ENCODE results near the gene ZBTB11. TPM values are rescaled to one million over a fixed set of nuclear protein-coding genes. Genes with fewer than 3 reads are reported as not detected.
"Not testable (repeated sequence)": the region's sequence is repeated elsewhere in the genome, so short reads cannot be mapped to it uniquely, and the experiment has no call there.

ZBTB11 gene
- total RNA-seq, 1 donor from 2014 or later = 30.2 TPM

DNA sequence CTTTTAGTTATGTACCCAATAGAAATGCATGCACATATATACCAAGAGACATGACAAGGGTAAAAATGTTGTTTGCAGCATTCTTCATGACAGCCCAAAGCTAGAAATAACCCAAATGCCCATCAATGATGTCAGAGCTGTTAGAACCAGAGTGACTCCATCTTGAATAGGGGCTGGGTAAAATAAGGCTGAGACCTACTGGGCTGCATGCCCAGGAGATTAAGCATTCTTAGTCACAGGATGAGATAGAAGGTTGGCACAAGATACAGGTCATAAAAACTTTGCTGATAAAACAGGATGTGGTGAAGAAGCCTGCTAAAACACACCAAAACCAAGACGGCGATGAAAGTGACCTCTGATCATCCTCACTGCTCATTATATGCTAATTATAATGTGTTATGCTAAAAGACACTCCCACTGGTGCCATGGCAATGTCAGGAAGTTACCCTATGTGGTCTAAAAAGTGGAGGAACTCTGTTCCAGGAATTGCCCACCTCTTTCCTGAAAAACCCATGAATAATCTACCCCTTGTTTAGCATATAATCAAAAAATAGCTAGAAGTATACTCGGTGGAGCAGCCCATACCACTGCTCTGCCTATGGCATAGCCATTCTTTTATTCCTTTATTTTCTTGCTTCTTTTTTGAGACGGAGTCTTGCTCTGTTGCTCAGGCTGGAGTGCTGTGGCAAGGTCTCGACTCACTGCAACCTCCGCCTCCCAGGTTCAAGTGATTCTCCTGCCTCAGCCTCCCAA, 32.9 kb downstream of the ZBTB11 start:
- Histone ChIP-seq H3K79me2 (ENCODE audit: low read depth) (no peaks in the 10 kb centered on the region), H3K9me3 (ENCODE audit: low read depth) (no peaks in the 10 kb centered on the region), H3F3A (ENCODE audit: low read depth) (no peaks in the 10 kb centered on the region), H3K4me2 (no peak overlapping the region), H3K27me3 (no peaks in the 10 kb centered on the region), H3K9ac (no peak overlapping the region), H3K4me1 (no peaks in the 10 kb centered on the region), H2AFZ (replicated peaks) (no peak overlapping the region), H4K20me1 (ENCODE audit: low read depth) (no peaks in the 10 kb centered on the region), H3K27ac (no peak overlapping the region), H3K4me3 (no peak overlapping the region), H3K36me3 (no peaks in the 10 kb centered on the region)
- Mint-ChIP-seq H3K4me1 (no peaks in the 10 kb centered on the region), H3K27me3 (ENCODE audit: insufficient read depth, low read depth) (peaks cover 4% of the 10 kb centered on the region), H3K9me3 (no peaks in the 10 kb centered on the region), H3K4me3 (no peak overlapping the region), H3K27ac (no peak overlapping the region), H3K36me3 (peaks cover 6% of the 10 kb centered on the region)
- TF ChIP-seq, protein P1, sequence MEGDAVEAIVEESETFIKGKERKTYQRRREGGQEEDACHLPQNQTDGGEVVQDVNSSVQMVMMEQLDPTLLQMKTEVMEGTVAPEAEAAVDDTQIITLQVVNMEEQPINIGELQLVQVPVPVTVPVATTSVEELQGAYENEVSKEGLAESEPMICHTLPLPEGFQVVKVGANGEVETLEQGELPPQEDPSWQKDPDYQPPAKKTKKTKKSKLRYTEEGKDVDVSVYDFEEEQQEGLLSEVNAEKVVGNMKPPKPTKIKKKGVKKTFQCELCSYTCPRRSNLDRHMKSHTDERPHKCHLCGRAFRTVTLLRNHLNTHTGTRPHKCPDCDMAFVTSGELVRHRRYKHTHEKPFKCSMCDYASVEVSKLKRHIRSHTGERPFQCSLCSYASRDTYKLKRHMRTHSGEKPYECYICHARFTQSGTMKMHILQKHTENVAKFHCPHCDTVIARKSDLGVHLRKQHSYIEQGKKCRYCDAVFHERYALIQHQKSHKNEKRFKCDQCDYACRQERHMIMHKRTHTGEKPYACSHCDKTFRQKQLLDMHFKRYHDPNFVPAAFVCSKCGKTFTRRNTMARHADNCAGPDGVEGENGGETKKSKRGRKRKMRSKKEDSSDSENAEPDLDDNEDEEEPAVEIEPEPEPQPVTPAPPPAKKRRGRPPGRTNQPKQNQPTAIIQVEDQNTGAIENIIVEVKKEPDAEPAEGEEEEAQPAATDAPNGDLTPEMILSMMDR (IDR thresholded peaks at IDR 0.05) = no peak
- no peak for TF ChIP-seq EZH2phosphoT487 (IDR thresholded peaks at IDR 0.05)
- no peak for TF ChIP-seq EZH2 (IDR thresholded peaks at IDR 0.05)
- no peak for DNase-seq (ENCODE audit: low spot score)

DNA sequence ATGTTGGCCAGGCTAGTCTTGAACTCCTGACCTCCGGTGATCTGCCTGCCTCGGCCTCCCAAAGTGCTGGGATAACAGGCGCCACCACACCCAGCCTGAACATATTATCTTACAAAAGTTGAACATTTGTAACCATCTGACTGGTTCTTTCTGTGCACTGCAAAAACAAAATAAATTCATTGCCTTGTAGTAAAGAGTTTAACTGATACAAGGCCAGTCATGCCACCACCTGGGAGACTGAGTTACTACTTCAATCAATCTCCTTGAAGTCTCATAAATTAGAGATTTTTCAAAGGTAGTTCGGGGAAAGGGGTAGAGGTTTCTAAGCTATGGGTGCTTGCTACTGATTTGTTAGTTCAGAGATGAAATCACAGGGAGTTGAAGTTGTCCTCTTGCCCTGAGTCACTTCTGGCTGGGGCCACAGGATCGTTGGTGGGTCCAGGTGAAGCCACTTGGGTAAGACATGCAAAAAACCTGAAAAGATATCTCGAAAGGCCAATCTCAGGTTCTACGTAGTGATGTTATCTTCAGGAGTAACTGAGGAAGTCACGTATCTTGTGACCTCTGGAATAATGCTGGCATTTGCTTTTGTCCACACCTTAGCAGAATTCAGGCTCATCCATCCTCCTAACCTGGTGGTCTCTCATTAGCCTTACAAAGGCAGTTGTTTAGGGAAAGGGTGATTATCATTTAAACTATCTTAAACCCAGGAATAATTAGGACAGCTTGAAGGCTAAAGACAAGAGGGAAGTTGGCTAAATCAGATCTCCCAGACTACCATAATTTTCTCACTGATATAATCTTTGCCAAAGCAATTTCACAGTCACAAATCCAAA, 33.7 kb downstream of the ZBTB11 start:
- Mint-ChIP-seq H3K27me3 (ENCODE audit: insufficient read depth, low read depth) (peaks cover 4% of the 10 kb centered on the region), H3K4me3 (no peak overlapping the region), H3K27ac (no peak overlapping the region), H3K4me1 (peaks cover 3% of the 10 kb centered on the region), H3K9me3 (no peaks in the 10 kb centered on the region), H3K36me3 (peaks cover 2% of the 10 kb centered on the region)
- Histone ChIP-seq H3K36me3 (no peaks in the 10 kb centered on the region), H3K4me1 (peaks cover 3% of the 10 kb centered on the region), H3K4me2 (no peak overlapping the region), H2AFZ (replicated peaks) (no peak overlapping the region), H3K79me2 (ENCODE audit: low read depth) (no peaks in the 10 kb centered on the region), H3K27ac (no peak overlapping the region), H3K4me3 (no peak overlapping the region), H3K9me3 (ENCODE audit: low read depth) (no peaks in the 10 kb centered on the region), H3K27me3 (no peaks in the 10 kb centered on the region), H4K20me1 (ENCODE audit: low read depth) (no peaks in the 10 kb centered on the region), H3K9ac (no peak overlapping the region), H3F3A (ENCODE audit: low read depth) (no peaks in the 10 kb centered on the region)
- no peak for DNase-seq (ENCODE audit: low spot score)
- TF ChIP-seq EZH2phosphoT487 (IDR thresholded peaks at IDR 0.05) = no peak
- TF ChIP-seq, protein P1 (IDR thresholded peaks at IDR 0.05) = no peak
- no peak for TF ChIP-seq EZH2 (IDR thresholded peaks at IDR 0.05)

DNA sequence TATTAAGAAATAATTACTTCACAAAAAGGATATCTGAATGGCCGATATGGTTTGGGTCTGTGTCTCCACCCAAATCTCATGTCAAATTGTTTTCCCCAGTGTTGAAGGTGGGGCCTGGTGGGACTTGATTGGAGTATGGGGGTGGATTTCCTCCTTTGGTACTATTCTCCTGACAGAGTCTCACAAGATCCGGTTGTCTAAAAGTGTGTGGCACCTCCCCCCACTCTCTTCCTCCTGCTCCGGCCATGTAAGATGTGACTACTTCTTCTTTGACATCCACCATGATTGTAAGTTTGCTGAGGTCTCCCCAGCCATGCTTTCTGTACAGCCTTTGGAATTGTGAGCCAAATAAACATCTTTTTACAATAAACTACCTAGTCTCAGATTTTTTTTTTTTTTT, 34.5 kb downstream of the ZBTB11 start:
- Mint-ChIP-seq H3K36me3 (peaks cover 2% of the 10 kb centered on the region), H3K27ac (no peak overlapping the region), H3K4me3 (no peak overlapping the region), H3K9me3 (no peaks in the 10 kb centered on the region), H3K4me1 (peaks cover 10% of the 10 kb centered on the region), H3K27me3 (ENCODE audit: insufficient read depth, low read depth) (peaks cover 4% of the 10 kb centered on the region)
- Histone ChIP-seq H3F3A (ENCODE audit: low read depth) (no peaks in the 10 kb centered on the region), H3K4me2 (no peak overlapping the region), H3K79me2 (ENCODE audit: low read depth) (no peaks in the 10 kb centered on the region), H2AFZ (replicated peaks) (no peak overlapping the region), H3K36me3 (no peaks in the 10 kb centered on the region), H3K4me3 (no peak overlapping the region), H4K20me1 (ENCODE audit: low read depth) (no peaks in the 10 kb centered on the region), H3K27ac (no peak overlapping the region), H3K4me1 (peaks cover 9% of the 10 kb centered on the region), H3K9me3 (ENCODE audit: low read depth) (no peaks in the 10 kb centered on the region), H3K9ac (no peak overlapping the region), H3K27me3 (no peaks in the 10 kb centered on the region)
- DNase-seq (ENCODE audit: low spot score) = no peak
- TF ChIP-seq, protein P1 (IDR thresholded peaks at IDR 0.05) = no peak
- TF ChIP-seq EZH2 (IDR thresholded peaks at IDR 0.05) = no peak
- no peak for TF ChIP-seq EZH2phosphoT487 (IDR thresholded peaks at IDR 0.05)

DNA sequence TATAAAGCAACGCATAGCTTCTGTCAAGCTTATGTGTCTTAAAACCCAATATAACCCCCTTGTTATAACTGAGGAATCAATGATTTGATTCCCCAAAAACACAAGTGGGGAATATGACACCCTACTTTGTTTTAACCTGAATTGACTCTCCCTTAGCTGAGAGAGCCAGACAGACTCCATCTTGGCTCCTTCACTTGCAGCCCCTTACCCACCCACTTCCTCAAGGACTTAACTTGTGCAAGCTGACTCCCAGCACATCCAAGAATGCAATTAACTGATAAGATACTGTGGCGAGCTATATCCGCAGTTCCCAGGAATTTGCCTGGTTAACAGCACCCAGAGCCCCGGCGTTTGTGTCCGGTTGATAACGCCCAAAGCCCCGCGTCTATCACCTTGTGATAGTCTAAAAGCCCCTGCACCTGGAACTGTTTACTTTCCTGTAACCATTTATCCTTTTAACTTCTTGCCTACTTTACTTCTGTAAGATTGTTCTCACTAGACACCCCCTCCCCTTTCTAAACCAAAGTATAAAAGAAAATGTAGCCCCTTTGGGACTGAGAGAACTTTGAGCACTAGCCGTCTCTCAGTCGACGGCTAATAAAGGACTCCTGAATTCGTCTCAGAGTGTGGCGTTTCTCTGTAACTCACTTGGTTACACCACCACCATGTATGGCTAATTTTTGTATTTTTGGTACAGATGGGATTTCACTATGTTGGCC, 35.4 kb downstream of the ZBTB11 start:
- H3K4me3 ChIP-seq; H3K4me1 ChIP-seq; H3K27me3 Mint-ChIP-seq (ENCODE audit: insufficient read depth, low read depth); H3K9ac ChIP-seq; H3K27me3 ChIP-seq; H3K4me3 Mint-ChIP-seq; H3K36me3 ChIP-seq; H3K27ac Mint-ChIP-seq; H3K79me2 ChIP-seq (ENCODE audit: low read depth); H4K20me1 ChIP-seq (ENCODE audit: low read depth); H3K4me2 ChIP-seq; H3K9me3 ChIP-seq (ENCODE audit: low read depth); H3K36me3 Mint-ChIP-seq; H3K9me3 Mint-ChIP-seq; H3K27ac ChIP-seq; H2AFZ ChIP-seq (replicated peaks); DNase-seq (ENCODE audit: low spot score); H3F3A ChIP-seq (ENCODE audit: low read depth): not testable (repeated sequence)
- H3K4me1 Mint-ChIP-seq = peaks cover 10% of the 10 kb centered on the region

All from neural progenitor cell (in vitro differentiated cells).